GM23338 (cell line): ENCODE results near the gene THBS2. TPM values are rescaled to one million over a fixed set of nuclear protein-coding genes. Genes with fewer than 3 reads are reported as not detected.

ENCODE experiments used
- ATAC-seq: fragments of 200-7000 bp; cut with Tn5 transposase; 3 replicates; pipeline ENCODE4 v1.9.1; 2020
- DNase-seq: peaks from one replicate; pipeline ENCODE4 v3.0.0-alpha.2; 2015; ENCODE audit warnings: low spot score
- H2AFZ ChIP-seq: fragments of 200-600 bp; sonication (generic); 2 replicates; pipeline ENCODE4 v1.8.0; 2016; ENCODE audit warnings: antibody characterized with exemption, mild to moderate bottlenecking, moderate library complexity
- H3F3A ChIP-seq: fragments of 200-600 bp; sonication (generic); replicated peaks from 2 replicates; pipeline ENCODE4 v1.8.0; 2017; ENCODE audit warnings: antibody characterized with exemption, mixed run types, low read depth
- H3K27ac ChIP-seq: fragments of 200-600 bp; sonication (generic); 2 replicates; pipeline ENCODE4 v1.6.1; 2016; ENCODE audit warnings: low read depth
- H3K27me3 ChIP-seq: fragments of 200-600 bp; sonication (generic); 2 replicates; pipeline ENCODE4 v1.8.0; 2016; ENCODE audit warnings: mild to moderate bottlenecking, mixed run types, moderate library complexity; ENCODE audit not compliant: insufficient read depth
- H3K36me3 ChIP-seq: fragments of 200-600 bp; sonication (generic); 2 replicates; pipeline ENCODE4 v1.8.0; 2016; ENCODE audit warnings: mild to moderate bottlenecking; ENCODE audit not compliant: insufficient read depth
- H3K4me1 ChIP-seq: fragments of 200-600 bp; sonication (generic); 2 replicates; pipeline ENCODE4 v1.8.0; 2016; ENCODE audit warnings: mild to moderate bottlenecking, moderate library complexity; ENCODE audit not compliant: insufficient read depth
- H3K4me2 ChIP-seq: fragments of 200-600 bp; sonication (generic); 2 replicates; pipeline ENCODE4 v1.7.1; 2017; ENCODE audit warnings: mixed run types
- H3K4me3 ChIP-seq: fragments of 200-600 bp; sonication (generic); 2 replicates; pipeline ENCODE4 v1.6.1; 2016; ENCODE audit warnings: mixed run types
- H3K79me2 ChIP-seq: fragments of 200-600 bp; sonication (generic); replicated peaks from 2 replicates; pipeline ENCODE4 v1.8.0; 2017; ENCODE audit warnings: mild to moderate bottlenecking; ENCODE audit not compliant: insufficient read depth
- H3K9me2 ChIP-seq: fragments of 200-600 bp; sonication (generic); 2 replicates; pipeline ENCODE4 v1.8.0; 2017; ENCODE audit not compliant: insufficient read depth
- H4K20me1 ChIP-seq: fragments of 200-600 bp; sonication (generic); replicated peaks from 2 replicates; pipeline ENCODE4 v1.8.0; 2017; ENCODE audit warnings: mild to moderate bottlenecking; ENCODE audit not compliant: insufficient read depth
- H3K27ac Mint-ChIP-seq: 2 replicates; pipeline ENCODE4 v1.8.0; 2020; ENCODE audit warnings: inconsistent platforms, mild to moderate bottlenecking, moderate library complexity, mixed read lengths
- H3K27me3 Mint-ChIP-seq: 3 replicates; pipeline ENCODE4 v1.8.0; 2022; ENCODE audit warnings: low read depth, mild to moderate bottlenecking, moderate library complexity, mixed read lengths, inconsistent platforms; ENCODE audit not compliant: insufficient read depth, poor library complexity
- H3K36me3 Mint-ChIP-seq: 3 replicates; pipeline ENCODE4 v1.8.0; 2021; ENCODE audit warnings: low read depth, mild to moderate bottlenecking, inconsistent platforms, moderate library complexity, mixed read lengths
- H3K4me1 Mint-ChIP-seq: 3 replicates; pipeline ENCODE4 v1.8.0; 2020; ENCODE audit warnings: mild to moderate bottlenecking, inconsistent platforms, mixed read lengths
- H3K4me3 Mint-ChIP-seq: 3 replicates; pipeline ENCODE4 v1.8.0; 2021; ENCODE audit warnings: moderate library complexity, mild to moderate bottlenecking, inconsistent platforms, mixed read lengths
- H3K9me3 Mint-ChIP-seq: 3 replicates; pipeline ENCODE4 v1.8.0; 2020; ENCODE audit warnings: moderate library complexity, mild to moderate bottlenecking, inconsistent platforms, mixed read lengths
- CREB1 ChIP-seq: fragments of 250-450 bp; sonication (Bioruptor Pico); IDR thresholded peaks from 2 replicates; pipeline ENCODE4 v1.5.0; 2020; ENCODE audit warnings: low read depth, mild to moderate bottlenecking, moderate library complexity
- EZH2 ChIP-seq: fragments of 200-600 bp; sonication (generic); IDR thresholded peaks from one replicate; pipeline ENCODE4 v1.8.0; 2017; ENCODE audit warnings: antibody characterized with exemption, mild to moderate bottlenecking, low read depth; ENCODE audit not compliant: unreplicated experiment
- EZH2phosphoT487 ChIP-seq: fragments of 200-600 bp; sonication (generic); IDR thresholded peaks from one replicate; pipeline ENCODE4 v1.8.1; 2018; ENCODE audit warnings: antibody characterized with exemption; ENCODE audit not compliant: unreplicated experiment
- JUNB ChIP-seq: IDR thresholded peaks from one replicate; pipeline ENCODE4 v1.6.1; 2016; ENCODE audit warnings: antibody characterized with exemption; ENCODE audit not compliant: unreplicated experiment
- NANOG ChIP-seq: IDR thresholded peaks from 2 replicates; pipeline ENCODE4 v1.6.1; 2016; ENCODE audit warnings: antibody characterized with exemption, borderline replicate concordance
- ZNF114 ChIP-seq: fragments of 250-450 bp; sonication (Bioruptor Pico); IDR thresholded peaks from 2 replicates; pipeline ENCODE4 v1.5.0; 2020; ENCODE audit warnings: mild to moderate bottlenecking, moderate library complexity
- polyA plus RNA-seq: library from polyadenylated mRNA; unstranded; fragments of >200 nt; fragmentation: Nextera tagmentation; extraction: Ambion mirVana; gene quantifications from 2 replicates; pipeline ENCODE4 v1.2.1, GENCODE V29; 2016
- total RNA-seq: library from RNA; depleted of rRNA; stranded (reverse); fragments of >200 nt; shearing (Covaris generic); gene quantifications from 2 replicates; pipeline ENCODE4 v1.2.3, GENCODE V29; 2014
- TF ChIP-seq, protein P1 (sequence below): IDR thresholded peaks from 2 replicates; pipeline ENCODE4 v1.6.1; 2016; ENCODE audit warnings: antibody characterized with exemption
- TF ChIP-seq, protein P2 (sequence below), 2 experiments: fragments of 200-600 bp in 1 of 2; sonication (generic) in 1 of 2; conservative IDR thresholded peaks; 2 replicates each; pipeline versions ENCODE4 v1.5.1 to v1.6.1; 2016 to 2017; ENCODE audit warnings: antibody characterized with exemption in 2 of 2, low read depth in 2 of 2, mild to moderate bottlenecking in 2 of 2, moderate library complexity in 1 of 2

The THBS2 gene
- total and polyA plus RNA-seq, 2 experiments from 2014 or later = 7.9 to 44.7 TPM

DNA sequence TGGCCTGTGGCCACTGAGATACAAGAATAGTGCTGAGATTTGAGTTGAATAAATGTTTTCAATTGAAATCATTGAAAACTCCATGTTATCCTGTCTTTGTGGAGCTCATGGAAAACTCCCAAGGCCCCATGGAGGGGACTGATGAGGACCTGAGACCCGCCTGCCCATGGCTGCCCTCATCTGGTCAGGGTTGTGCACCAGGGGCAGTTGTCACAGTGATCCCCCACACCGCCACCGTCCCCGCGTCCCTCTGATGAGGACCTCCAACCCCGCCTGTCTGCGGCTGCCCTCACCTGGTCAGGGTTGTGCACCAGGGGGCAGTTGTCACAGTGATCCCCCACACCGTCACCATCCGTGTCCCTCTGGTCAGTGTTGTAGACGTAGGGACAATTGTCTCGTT, 27.8 kb downstream of the THBS2 start:
- Histone ChIP-seq H3K36me3 (peaks cover 25% of the 10 kb centered on the region; the same call in 1 of the 2 replicates), H3K79me2 (no peaks in the 10 kb centered on the region), H3F3A (no peaks in the 10 kb centered on the region), H3K4me3 (no peak overlapping the region), H2AFZ (no peak overlapping the region), H3K27me3 (no peaks in the 10 kb centered on the region), H4K20me1 (no peaks in the 10 kb centered on the region), H3K4me2 (no peak overlapping the region), H3K4me1 (no peaks in the 10 kb centered on the region), H3K27ac (no peak overlapping the region), H3K9me2 (no peaks in the 10 kb centered on the region)
- Mint-ChIP-seq H3K4me3 (no peak overlapping the region), H3K9me3 (peaks cover 16% of the 10 kb centered on the region), H3K27me3 (peaks cover 4% of the 10 kb centered on the region), H3K4me1 (no peaks in the 10 kb centered on the region), H3K27ac (no peak overlapping the region), H3K36me3 (peaks cover 76% of the 10 kb centered on the region)
- DNase-seq (no peak), ATAC-seq (no peak)
- TF ChIP-seq, protein P1, sequence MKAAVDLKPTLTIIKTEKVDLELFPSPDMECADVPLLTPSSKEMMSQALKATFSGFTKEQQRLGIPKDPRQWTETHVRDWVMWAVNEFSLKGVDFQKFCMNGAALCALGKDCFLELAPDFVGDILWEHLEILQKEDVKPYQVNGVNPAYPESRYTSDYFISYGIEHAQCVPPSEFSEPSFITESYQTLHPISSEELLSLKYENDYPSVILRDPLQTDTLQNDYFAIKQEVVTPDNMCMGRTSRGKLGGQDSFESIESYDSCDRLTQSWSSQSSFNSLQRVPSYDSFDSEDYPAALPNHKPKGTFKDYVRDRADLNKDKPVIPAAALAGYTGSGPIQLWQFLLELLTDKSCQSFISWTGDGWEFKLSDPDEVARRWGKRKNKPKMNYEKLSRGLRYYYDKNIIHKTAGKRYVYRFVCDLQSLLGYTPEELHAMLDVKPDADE = no peak
- TF ChIP-seq NANOG = no peak
- TF ChIP-seq, protein P2, sequence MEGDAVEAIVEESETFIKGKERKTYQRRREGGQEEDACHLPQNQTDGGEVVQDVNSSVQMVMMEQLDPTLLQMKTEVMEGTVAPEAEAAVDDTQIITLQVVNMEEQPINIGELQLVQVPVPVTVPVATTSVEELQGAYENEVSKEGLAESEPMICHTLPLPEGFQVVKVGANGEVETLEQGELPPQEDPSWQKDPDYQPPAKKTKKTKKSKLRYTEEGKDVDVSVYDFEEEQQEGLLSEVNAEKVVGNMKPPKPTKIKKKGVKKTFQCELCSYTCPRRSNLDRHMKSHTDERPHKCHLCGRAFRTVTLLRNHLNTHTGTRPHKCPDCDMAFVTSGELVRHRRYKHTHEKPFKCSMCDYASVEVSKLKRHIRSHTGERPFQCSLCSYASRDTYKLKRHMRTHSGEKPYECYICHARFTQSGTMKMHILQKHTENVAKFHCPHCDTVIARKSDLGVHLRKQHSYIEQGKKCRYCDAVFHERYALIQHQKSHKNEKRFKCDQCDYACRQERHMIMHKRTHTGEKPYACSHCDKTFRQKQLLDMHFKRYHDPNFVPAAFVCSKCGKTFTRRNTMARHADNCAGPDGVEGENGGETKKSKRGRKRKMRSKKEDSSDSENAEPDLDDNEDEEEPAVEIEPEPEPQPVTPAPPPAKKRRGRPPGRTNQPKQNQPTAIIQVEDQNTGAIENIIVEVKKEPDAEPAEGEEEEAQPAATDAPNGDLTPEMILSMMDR (conservative IDR thresholded peaks at IDR 0.05; ENCODE audit: low read depth in 2 of 2) = peak in 1 of 2 experiments; percentile 22; a peak in 1 of 4 replicates

DNA sequence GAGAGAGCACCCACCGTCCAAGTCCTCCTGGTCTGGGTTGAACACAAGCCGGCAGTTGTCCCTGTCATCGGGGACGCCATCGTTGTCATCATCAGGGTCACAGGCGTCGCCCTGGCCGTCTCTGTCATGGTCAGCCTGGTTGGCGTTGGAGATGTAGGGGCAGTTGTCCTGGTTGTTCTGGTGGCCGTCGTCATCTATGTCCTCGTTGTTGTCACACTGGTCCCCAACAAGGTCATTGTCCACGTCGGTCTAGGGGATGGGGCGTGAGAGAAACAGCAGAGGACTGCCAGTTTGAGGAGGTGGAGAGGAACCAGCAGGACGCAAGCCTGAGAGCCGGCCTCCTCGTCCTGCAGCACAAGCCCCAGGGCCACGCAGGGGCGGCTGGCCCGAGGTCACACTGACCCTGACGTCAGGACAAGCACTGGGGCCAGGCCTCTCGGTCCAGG, 28.5 kb downstream of the THBS2 start:
- Mint-ChIP-seq H3K27me3 (peaks cover 2% of the 10 kb centered on the region), H3K4me1 (no peaks in the 10 kb centered on the region), H3K36me3 (peaks cover 83% of the 10 kb centered on the region), H3K9me3 (peaks cover 16% of the 10 kb centered on the region), H3K27ac (no peak overlapping the region), H3K4me3 (no peak overlapping the region)
- no peaks in the 10 kb centered on the region for H3K27me3 ChIP-seq
- DNase-seq (no peak), ATAC-seq (no peak)
- H3K79me2 ChIP-seq = no peaks in the 10 kb centered on the region
- H3K36me3 ChIP-seq = peaks cover 25% of the 10 kb centered on the region; the same call in 1 of the 2 replicates
- H3K4me3 ChIP-seq = no peak overlapping the region
- no peak overlapping the region for H2AFZ ChIP-seq
- H3K9me2 ChIP-seq = no peaks in the 10 kb centered on the region
- no peaks in the 10 kb centered on the region for H3F3A ChIP-seq
- no peak for TF ChIP-seq NANOG
- TF ChIP-seq, protein P1 = no peak
- TF ChIP-seq EZH2phosphoT487 = no peak
- no peak for TF ChIP-seq JUNB
- no peak for TF ChIP-seq CREB1 (CRISPR knock-in tag)
- TF ChIP-seq ZNF114 (CRISPR knock-in tag) = no peak
- no peak for TF ChIP-seq EZH2
- no peaks in the 10 kb centered on the region for H3K4me1 ChIP-seq
- no peak overlapping the region for H3K27ac ChIP-seq
- no peak overlapping the region for H3K4me2 ChIP-seq
- H4K20me1 ChIP-seq = no peaks in the 10 kb centered on the region
